ENCODE data around the gene ANO10. TPM values are rescaled to one million over a fixed set of nuclear protein-coding genes. Genes with fewer than 3 reads are reported as not detected.

ANO10 gene
- polyA plus RNA-seq, 3 donors, result 11.2 to 24.8 (median 21.6) TPM

GRCh38 chr3:43582866-43583265 lies 38.9 kb downstream of the ANO10 start:
- Mint-ChIP-seq H3K36me3 (peaks cover 26 to 57% of the 10 kb centered on the region in 2 donors), H3K27ac (peak overlapping the region in 4 of 7 donors; percentile 15 to 22 (median 20)), H3K27me3 (ENCODE audit: low read depth in 3 of 3) (no peaks in the 10 kb centered on the region), H3K4me1 (peaks cover 11% of the 10 kb centered on the region), H3K4me3 (no peak overlapping the region), H3K9me3 (peaks cover 0 to 2% (median 0%) of the 10 kb centered on the region in 7 donors)
- no peaks in the 10 kb centered on the region for H3K27me3 ChIP-seq (ENCODE audit: control insufficient read depth in 2 of 2, insufficient read depth in 2 of 2, low read length in 2 of 2)
- intact Hi-C loops (cut with micrococcal nuclease), result no loop called here
- H3K36me3 ChIP-seq (replicated peaks in 1 of 2; ENCODE audit: control insufficient read depth in 1 of 2, insufficient read depth in 2 of 2, low read length in 2 of 2), result peaks cover 0 to 13% of the 10 kb centered on the region in 2 donors
- no peak overlapping the region for H3K4me2 ChIP-seq (replicated peaks; ENCODE audit: extremely low read depth, low read length, poor library complexity, severe bottlenecking)
- H3K9ac ChIP-seq (ENCODE audit: insufficient read depth, low read length, poor library complexity, severe bottlenecking), result no peak overlapping the region
- no peaks in the 10 kb centered on the region for H3K79me2 ChIP-seq (ENCODE audit: insufficient read depth, low read length)
- no peak overlapping the region for H2AFZ ChIP-seq (ENCODE audit: insufficient read depth, low read depth, low read length, poor library complexity, severe bottlenecking)
- no CpG with 5 or more reads among the region's 1 CpG for whole genome bisulfite sequencing (ENCODE audit: insufficient coverage)
- no peaks in the 10 kb centered on the region for H4K20me1 ChIP-seq (ENCODE audit: insufficient read depth, low read length)
- no peak for DNase-seq
- peaks cover 0 to 2% of the 10 kb centered on the region in 2 donors for H3K4me1 ChIP-seq (ENCODE audit: control insufficient read depth in 1 of 2, insufficient read depth in 2 of 2, low read length in 2 of 2)
- no peak for TF ChIP-seq CTCF (IDR thresholded peaks at IDR 0.05)
- H3K4me3 ChIP-seq (replicated peaks in 1 of 3; ENCODE audit: low read depth in 2 of 3, low read length in 3 of 3), result no peak overlapping the region
- no peaks in the 10 kb centered on the region for H3K9me3 ChIP-seq (replicated peaks in 1 of 2; ENCODE audit: control insufficient read depth in 1 of 2, insufficient read depth in 1 of 2, low read length in 2 of 2)
- H3K27ac ChIP-seq (ENCODE audit: low read depth in 1 of 2, low read length in 2 of 2), result no peak overlapping the region

- no peaks in the 10 kb centered on the region for H3K27me3 Mint-ChIP-seq (ENCODE audit: low read depth in 3 of 3)
- Histone ChIP-seq H3K79me2 (ENCODE audit: insufficient read depth, low read length) (no peaks in the 10 kb centered on the region), H3K9ac (ENCODE audit: insufficient read depth, low read length, poor library complexity, severe bottlenecking) (no peak overlapping the region), H3K4me1 (ENCODE audit: control insufficient read depth in 1 of 2, insufficient read depth in 2 of 2, low read length in 2 of 2) (peaks cover 0 to 2% of the 10 kb centered on the region in 2 donors), H3K27me3 (ENCODE audit: control insufficient read depth in 2 of 2, insufficient read depth in 2 of 2, low read length in 2 of 2) (no peaks in the 10 kb centered on the region), H3K27ac (ENCODE audit: low read depth in 1 of 2, low read length in 2 of 2) (no peak overlapping the region), H3K36me3 (replicated peaks in 1 of 2; ENCODE audit: control insufficient read depth in 1 of 2, insufficient read depth in 2 of 2, low read length in 2 of 2) (peaks cover 5 to 28% of the 10 kb centered on the region in 2 donors), H4K20me1 (ENCODE audit: insufficient read depth, low read length) (no peaks in the 10 kb centered on the region), H3K4me3 (replicated peaks in 1 of 3; ENCODE audit: low read depth in 2 of 3, low read length in 3 of 3) (no peak overlapping the region), H3K4me2 (replicated peaks; ENCODE audit: extremely low read depth, low read length, poor library complexity, severe bottlenecking) (no peak overlapping the region), H3K9me3 (replicated peaks in 1 of 2; ENCODE audit: control insufficient read depth in 1 of 2, insufficient read depth in 1 of 2, low read length in 2 of 2) (no peaks in the 10 kb centered on the region), H2AFZ (ENCODE audit: insufficient read depth, low read depth, low read length, poor library complexity, severe bottlenecking) (no peak overlapping the region)
- peaks cover 33 to 58% of the 10 kb centered on the region in 2 donors for H3K36me3 Mint-ChIP-seq
- no peak for DNase-seq
- peaks cover 0 to 2% (median 0%) of the 10 kb centered on the region in 7 donors for H3K9me3 Mint-ChIP-seq
- intact Hi-C loops (cut with micrococcal nuclease), result no loop called here
- TF ChIP-seq CTCF (IDR thresholded peaks at IDR 0.05), result no peak
- no peak overlapping the region for H3K4me3 Mint-ChIP-seq
- H3K27ac Mint-ChIP-seq, result no peak overlapping the region
- no CpG with 5 or more reads among the region's 2 CpGs for WGBS (ENCODE audit: insufficient coverage)
- H3K4me1 Mint-ChIP-seq, result peaks cover 11% of the 10 kb centered on the region
Observed at GRCh38 chr3:43581343-43581742, 40.5 kb downstream of the ANO10 start.
